ENCODE measurements around the gene FZD7.

FZD7 gene

DNA sequence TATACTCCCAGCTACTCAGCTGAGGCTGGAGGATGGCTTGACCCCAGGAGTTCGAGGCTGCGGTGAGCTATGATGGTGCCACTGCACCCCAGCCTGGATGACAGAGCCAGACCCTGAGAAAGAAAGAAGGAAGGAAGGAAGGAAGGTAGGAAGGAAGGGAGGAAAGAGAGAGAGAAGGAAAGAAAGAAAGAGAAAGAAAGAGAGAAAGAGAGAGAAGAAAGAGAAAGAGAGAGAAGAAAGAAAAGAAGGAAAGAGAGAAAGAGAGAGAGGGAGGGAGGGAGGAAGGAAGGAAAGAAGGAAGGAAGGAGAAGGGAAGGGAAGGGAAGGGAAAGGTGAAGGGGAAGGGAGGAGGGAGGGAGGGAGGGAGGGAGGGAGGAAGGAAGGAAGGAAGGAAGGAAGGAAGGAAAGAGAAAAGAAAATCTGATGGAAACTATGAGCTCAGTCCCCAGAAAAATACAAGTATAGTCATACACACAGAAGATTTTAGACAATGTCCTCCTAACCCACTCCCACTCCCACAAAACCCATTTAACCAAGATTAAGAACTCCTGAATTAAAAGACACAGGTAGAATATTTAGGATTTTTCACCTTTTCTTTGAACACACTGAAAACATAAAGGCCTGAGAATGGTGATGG, 15.6 kb downstream of the FZD7 start:
- in situ Hi-C loops (cut with MboI; ENCODE audit: low sequenced_read_pairs, unreplicated experiment): no loop called here
- DNase-seq (ENCODE audit: low spot score): no peak
- TF ChIP-seq, protein P1, sequence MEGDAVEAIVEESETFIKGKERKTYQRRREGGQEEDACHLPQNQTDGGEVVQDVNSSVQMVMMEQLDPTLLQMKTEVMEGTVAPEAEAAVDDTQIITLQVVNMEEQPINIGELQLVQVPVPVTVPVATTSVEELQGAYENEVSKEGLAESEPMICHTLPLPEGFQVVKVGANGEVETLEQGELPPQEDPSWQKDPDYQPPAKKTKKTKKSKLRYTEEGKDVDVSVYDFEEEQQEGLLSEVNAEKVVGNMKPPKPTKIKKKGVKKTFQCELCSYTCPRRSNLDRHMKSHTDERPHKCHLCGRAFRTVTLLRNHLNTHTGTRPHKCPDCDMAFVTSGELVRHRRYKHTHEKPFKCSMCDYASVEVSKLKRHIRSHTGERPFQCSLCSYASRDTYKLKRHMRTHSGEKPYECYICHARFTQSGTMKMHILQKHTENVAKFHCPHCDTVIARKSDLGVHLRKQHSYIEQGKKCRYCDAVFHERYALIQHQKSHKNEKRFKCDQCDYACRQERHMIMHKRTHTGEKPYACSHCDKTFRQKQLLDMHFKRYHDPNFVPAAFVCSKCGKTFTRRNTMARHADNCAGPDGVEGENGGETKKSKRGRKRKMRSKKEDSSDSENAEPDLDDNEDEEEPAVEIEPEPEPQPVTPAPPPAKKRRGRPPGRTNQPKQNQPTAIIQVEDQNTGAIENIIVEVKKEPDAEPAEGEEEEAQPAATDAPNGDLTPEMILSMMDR (IDR thresholded peaks at IDR 0.05; ENCODE audit: borderline replicate concordance, control extremely low read depth, extremely low read depth, insufficient read depth, missing control alignments): no peak

DNA sequence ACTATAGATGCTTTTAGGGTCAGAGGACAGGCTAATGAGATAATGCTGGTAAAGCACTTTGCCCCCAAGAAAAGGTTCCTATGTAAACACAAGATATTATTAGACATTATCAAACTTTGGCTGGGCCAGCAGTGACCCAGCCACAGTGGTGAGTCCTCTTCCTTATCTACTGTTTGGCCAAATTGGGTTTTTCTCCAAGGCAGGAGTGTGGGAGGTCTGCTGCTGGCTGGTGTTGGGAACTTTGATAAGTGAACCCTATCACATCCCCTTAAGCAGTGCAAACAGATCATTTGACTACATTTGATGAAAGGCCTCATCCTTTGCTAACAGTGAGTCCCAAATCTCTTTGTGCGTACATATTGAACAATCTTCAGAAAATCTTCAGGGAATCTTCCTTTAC, 16.2 kb downstream of the FZD7 start:
- in situ Hi-C loops (cut with MboI; ENCODE audit: low sequenced_read_pairs, unreplicated experiment): no loop called here
- TF ChIP-seq, protein P1 (IDR thresholded peaks at IDR 0.05; ENCODE audit: borderline replicate concordance, control extremely low read depth, extremely low read depth, insufficient read depth, missing control alignments): no peak

DNA sequence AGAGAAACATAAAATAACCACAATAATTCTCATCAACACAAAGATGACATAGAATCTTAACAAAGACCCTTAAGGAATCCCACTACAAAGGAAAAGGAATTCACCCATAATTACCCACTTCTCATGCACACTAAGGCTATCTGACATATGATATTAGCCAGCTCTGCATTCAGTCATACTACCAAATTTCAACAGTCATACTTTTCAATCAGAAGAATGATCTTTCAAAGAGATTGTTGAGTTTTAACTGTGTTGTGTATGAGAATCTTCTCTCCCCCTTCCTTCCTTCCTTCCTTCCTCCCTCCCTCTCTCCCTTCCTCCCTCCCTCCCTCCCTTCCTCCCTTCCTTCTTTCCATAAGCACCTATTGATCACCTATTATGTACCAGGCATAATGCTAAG, 17.0 kb downstream of the FZD7 start:
- in situ Hi-C loops (cut with MboI; ENCODE audit: low sequenced_read_pairs, unreplicated experiment): no loop called here
- no peak for DNase-seq (ENCODE audit: low spot score)
- TF ChIP-seq, protein P1 (IDR thresholded peaks at IDR 0.05; ENCODE audit: borderline replicate concordance, control extremely low read depth, extremely low read depth, insufficient read depth, missing control alignments): no peak

More for the DNA sequence above, 16.2 kb downstream of the FZD7 start:
- no peak for DNase-seq (ENCODE audit: low spot score)

DNA sequence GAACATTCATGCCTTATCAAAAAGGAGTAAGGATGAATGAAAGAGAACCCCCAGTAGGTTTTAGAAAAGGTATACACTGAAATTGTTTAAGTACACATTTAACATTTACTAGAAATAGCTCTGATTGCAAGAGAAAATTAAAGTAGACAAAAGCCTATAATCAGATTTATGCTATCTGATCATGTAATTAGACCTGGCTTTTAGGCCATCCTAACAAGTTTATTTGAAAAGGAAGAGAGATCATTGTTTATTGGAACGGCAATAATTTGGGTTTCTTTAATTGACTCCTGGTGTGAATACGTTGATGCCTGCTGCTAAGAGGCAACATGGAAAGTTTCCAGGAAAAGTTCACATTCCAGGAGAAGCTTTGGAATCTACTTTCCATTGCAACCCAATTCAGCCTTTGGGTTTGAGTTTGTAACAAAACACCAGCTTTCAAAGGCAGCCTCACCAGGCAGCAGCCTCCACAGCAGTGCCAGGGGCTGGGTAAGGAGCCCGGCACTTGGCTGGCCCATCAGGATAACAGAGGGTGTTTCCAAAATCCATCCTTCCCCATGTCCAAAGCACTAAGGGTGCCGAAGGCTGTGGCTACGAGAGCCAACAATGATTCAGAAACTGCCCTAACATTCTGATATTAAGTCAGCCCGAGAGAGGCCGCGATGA, 18.0 kb downstream of the FZD7 start:
- DNase-seq (ENCODE audit: low spot score): no peak

DNA sequence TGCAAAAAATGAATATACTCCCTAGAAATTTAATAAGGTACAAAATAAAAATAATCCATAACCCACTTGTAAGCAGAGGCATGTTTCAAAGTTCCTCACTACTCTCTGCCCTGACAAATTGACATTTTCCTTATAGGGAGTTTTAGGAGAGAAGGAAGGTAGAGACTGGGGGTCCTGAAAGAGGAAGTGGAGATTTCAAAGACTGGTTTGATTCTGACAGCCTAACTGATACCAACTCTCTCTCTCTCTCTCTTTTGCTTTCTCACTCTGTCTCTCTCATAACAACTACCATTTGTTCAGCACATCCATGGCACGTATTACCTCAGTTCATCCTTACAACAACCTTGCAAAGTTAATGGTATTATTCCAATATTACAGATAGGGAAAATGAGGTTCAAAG, 18.6 kb downstream of the FZD7 start:
- no peak for DNase-seq (ENCODE audit: low spot score)
- TF ChIP-seq, protein P1 (IDR thresholded peaks at IDR 0.05; ENCODE audit: borderline replicate concordance, control extremely low read depth, extremely low read depth, insufficient read depth, missing control alignments): no peak
- in situ Hi-C loops (cut with MboI; ENCODE audit: low sequenced_read_pairs, unreplicated experiment): no loop called here

More for the DNA sequence above, 18.0 kb downstream of the FZD7 start:
- TF ChIP-seq, protein P1 (IDR thresholded peaks at IDR 0.05; ENCODE audit: borderline replicate concordance, control extremely low read depth, extremely low read depth, insufficient read depth, missing control alignments): no peak
- in situ Hi-C loops (cut with MboI; ENCODE audit: low sequenced_read_pairs, unreplicated experiment): no loop called here

DNA sequence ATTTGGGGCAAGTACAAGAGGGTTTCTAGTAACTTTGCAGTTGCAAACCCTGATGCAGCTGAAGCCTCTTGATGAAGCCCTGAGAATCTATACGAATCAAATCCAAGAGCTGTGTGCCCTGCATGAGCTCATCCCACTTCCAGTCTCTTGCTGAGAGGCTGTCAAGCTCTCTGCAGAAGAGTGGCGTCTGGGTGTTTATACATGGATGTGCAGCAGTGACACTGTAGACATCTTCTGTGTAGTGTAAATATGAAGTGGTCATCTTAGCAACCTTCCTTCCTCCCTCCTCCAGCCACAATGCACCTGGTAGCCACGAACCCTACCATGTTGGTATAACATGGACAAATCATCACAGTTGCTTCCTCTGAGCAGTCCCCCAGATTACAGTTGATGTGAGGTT, 21.0 kb downstream of the FZD7 start:
- DNase-seq (ENCODE audit: low spot score): no peak
- in situ Hi-C loops (cut with MboI; ENCODE audit: low sequenced_read_pairs, unreplicated experiment): no loop called here

More for the DNA sequence above, 21.0 kb downstream of the FZD7 start:
- TF ChIP-seq, protein P1 (IDR thresholded peaks at IDR 0.05; ENCODE audit: borderline replicate concordance, control extremely low read depth, extremely low read depth, insufficient read depth, missing control alignments): no peak

Data from GM13976 (cell line).